ENCODE results near the gene MCC.

MCC gene

GRCh38 chr5:113017881-113018635 is 470.2 kb downstream of the MCC start:
- DNase-seq (ENCODE audit: low spot score): no peak
- TF ChIP-seq CTCF (IDR thresholded peaks at IDR 0.05; ENCODE audit: extremely low read depth, missing control alignments): no peak

- no peak for DNase-seq (ENCODE audit: low spot score)
- no peak for TF ChIP-seq CTCF (IDR thresholded peaks at IDR 0.05; ENCODE audit: extremely low read depth, missing control alignments)
These were observed 482.8 kb downstream of the MCC start for GRCh38 chr5:113005454-113005853.

GRCh38 chr5:113003763-113004162 is 484.5 kb downstream of the MCC start:
- DNase-seq (ENCODE audit: low spot score): no peak
- no peak for TF ChIP-seq CTCF (IDR thresholded peaks at IDR 0.05; ENCODE audit: extremely low read depth, missing control alignments)

GRCh38 chr5:113002423-113002822 is 485.8 kb downstream of the MCC start:
- DNase-seq (ENCODE audit: low spot score): no peak
- no peak for TF ChIP-seq CTCF (IDR thresholded peaks at IDR 0.05; ENCODE audit: extremely low read depth, missing control alignments)

- no peak for TF ChIP-seq CTCF (IDR thresholded peaks at IDR 0.05; ENCODE audit: extremely low read depth, missing control alignments)
- no peak for DNase-seq (ENCODE audit: low spot score)
These were observed 487.8 kb downstream of the MCC start for GRCh38 chr5:113000466-113000865.

GRCh38 chr5:112998296-112998695 is 490.0 kb downstream of the MCC start:
- no peak for DNase-seq (ENCODE audit: low spot score)
- TF ChIP-seq CTCF (IDR thresholded peaks at IDR 0.05; ENCODE audit: extremely low read depth, missing control alignments): no peak

- TF ChIP-seq CTCF (IDR thresholded peaks at IDR 0.05; ENCODE audit: extremely low read depth, missing control alignments): no peak
- DNase-seq (ENCODE audit: low spot score): no peak
These were observed 491.4 kb downstream of the MCC start for GRCh38 chr5:112996830-112997374.

All from GM20000 (cell line).